Activated CD4-positive, alpha-beta T cell treated with anti-CD3 and anti-CD28 coated beads, Interleukin-2, amount 10 ng/mL, durations not matched to agents 7 days and 5 days (primary cell): Measurements from ENCODE around the gene ACIN1. TPM values are rescaled to one million over a fixed set of nuclear protein-coding genes. Genes with fewer than 3 reads are reported as not detected.

Experiments
- CTCF ChIA-PET: fragments of 350-600 bp; sonication (Branson Sonifier 250); formaldehyde crosslinking; loops from one replicate; lab custom pipeline; 2021; ENCODE audit warnings: antibody characterized with exemption; lab: Charles Lee
- POLR2A ChIA-PET: fragments of 350-600 bp; sonication (Branson Sonifier 250); formaldehyde crosslinking; loops from one replicate; lab custom pipeline; 2021; ENCODE audit warnings: antibody characterized with exemption; lab: Charles Lee
- DNase-seq: peaks from one replicate; pipeline ENCODE4 v3.0.0-alpha.2; 2020
- H3K27ac Mint-ChIP-seq: one replicate; pipeline ENCODE4 v1.8.0; 2021; ENCODE audit warnings: mild to moderate bottlenecking, moderate library complexity, mixed read lengths
- H3K27me3 Mint-ChIP-seq: one replicate; pipeline ENCODE4 v1.8.0; 2021; ENCODE audit warnings: mixed read lengths
- H3K36me3 Mint-ChIP-seq: one replicate; pipeline ENCODE4 v1.8.0; 2021; ENCODE audit warnings: low read depth, mixed read lengths
- H3K4me1 Mint-ChIP-seq: one replicate; pipeline ENCODE4 v1.8.0; 2021; ENCODE audit warnings: mixed read lengths
- H3K4me3 Mint-ChIP-seq: one replicate; pipeline ENCODE4 v1.8.0; 2021; ENCODE audit warnings: mild to moderate bottlenecking, moderate library complexity, mixed read lengths
- H3K9me3 Mint-ChIP-seq: one replicate; pipeline ENCODE4 v1.8.0; 2021; ENCODE audit warnings: mixed read lengths
- total RNA-seq, 2 experiments: library from RNA; stranded (reverse); gene quantifications; one replicate each; pipeline ENCODE4 v1.2.3, GENCODE V29; 2021

ACIN1 gene
- total RNA-seq, 2 experiments from 2014 or later, result 202 to 221 TPM

DNA sequence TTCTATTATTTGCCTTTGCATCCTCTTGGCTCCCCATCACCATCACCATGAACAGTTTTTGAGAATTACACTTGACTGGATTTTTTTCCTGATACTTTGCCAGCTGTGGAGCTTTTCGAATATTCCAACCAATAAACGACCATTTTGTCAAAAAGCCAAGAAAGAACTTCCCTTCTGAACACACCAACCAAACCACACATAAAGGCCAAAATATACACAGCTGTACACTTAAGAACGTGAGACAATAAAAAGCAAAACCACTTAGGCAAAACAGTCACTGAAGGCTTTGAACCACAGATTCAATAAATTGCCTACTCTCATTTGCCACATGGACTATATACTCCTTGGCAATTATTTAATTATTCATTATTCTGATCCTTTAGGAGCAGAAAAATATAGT is 86.1 kb downstream of the ACIN1 start:
- ChIA-PET CTCF (interaction anchor here (0.9 to 2.0 kb wide), 4 partner anchors 15 to 48 kb away, joined by 3 to 7 read pairs (median 3); no protein-coding TSS in a partner anchor), POLR2A (no interaction called here)
- Mint-ChIP-seq H3K4me3 (peak overlapping the region; percentile 95), H3K9me3 (peaks cover 2% of the 10 kb centered on the region), H3K27me3 (no peaks in the 10 kb centered on the region), H3K36me3 (peaks cover 6% of the 10 kb centered on the region), H3K4me1 (peaks cover 50% of the 10 kb centered on the region), H3K27ac (peak overlapping the region; percentile 92)
- no peak for DNase-seq

Other genes starting within 250 kb of the ACIN1 start
- gene LRP10, start 223.4 kb downstream of the ACIN1 start, total RNA-seq, result 10 to 100 TPM; 60.0 to 63.5 TPM
- under 1 TPM; 0.52 to 0.69 TPM for gene REM2, start 211.9 kb downstream of the ACIN1 start, total RNA-seq
- gene RBM23, start 176.0 kb downstream of the ACIN1 start, total RNA-seq, result 10 to 100 TPM; 79.0 to 79.6 TPM
- 10 to 100 TPM; 52.6 to 56.8 TPM for gene PRMT5, start 165.8 kb downstream of the ACIN1 start, total RNA-seq
- 10 to 100 TPM; 67.4 to 68.6 TPM for gene HAUS4, start 138.0 kb downstream of the ACIN1 start, total RNA-seq
- gene AJUBA, start 112.6 kb downstream of the ACIN1 start, total RNA-seq, result 1 to 10 TPM; 1.3 to 1.4 TPM
- 10 to 100 TPM in 1 of 2 experiments, 1 to 10 TPM in 1; 9.4 to 11.1 TPM for gene C14orf93, start 85.0 kb downstream of the ACIN1 start, total RNA-seq
- 10 to 100 TPM; 60.4 to 60.7 TPM for gene PSMB5, start 60.2 kb downstream of the ACIN1 start, total RNA-seq
- under 1 TPM in 1 of 2 experiments, not detected in 1; 0.21 TPM for gene PSMB11, start 52.9 kb downstream of the ACIN1 start, total RNA-seq
- 1 to 10 TPM; 2.9 to 3.0 TPM for gene CDH24, start 37.6 kb downstream of the ACIN1 start, total RNA-seq
- 10 to 100 TPM; 48.0 to 48.2 TPM for gene C14orf119, start 369 bp upstream of the ACIN1 start, total RNA-seq
- gene CIROP, start 9.9 kb upstream of the ACIN1 start, total RNA-seq, result not detected
- gene CEBPE, start 24.1 kb upstream of the ACIN1 start, total RNA-seq, result under 1 TPM; 0.67 to 0.98 TPM
- gene SLC7A8, start 88.5 kb upstream of the ACIN1 start, total RNA-seq, result under 1 TPM; 0.27 to 0.64 TPM
- gene RNF212B, start 142.8 kb upstream of the ACIN1 start, total RNA-seq, result not detected
- gene HOMEZ, start 191.0 kb upstream of the ACIN1 start, total RNA-seq, result 10 to 100 TPM; 11.4 TPM
- 10 to 100 TPM; 38.6 to 49.2 TPM for gene PPP1R3E, start 207.7 kb upstream of the ACIN1 start, total RNA-seq
- 1 to 10 TPM; 1.7 to 3.2 TPM for gene BCL2L2, start 211.7 kb upstream of the ACIN1 start, total RNA-seq
- gene PABPN1, start 226.3 kb upstream of the ACIN1 start, total RNA-seq, result 100 to 1,000 TPM; 203 to 208 TPM